HUES48 (cell line): ENCODE results near the gene GPC6.

Experiments
- H3K27ac ChIP-seq: one replicate; pipeline ENCODE4 v1.7.0; 2013; ENCODE audit warnings: low read depth, low read length, inconsistent platforms
- H3K27me3 ChIP-seq: 2 replicates; pipeline ENCODE4 v1.6.1; 2013; ENCODE audit warnings: mild to moderate bottlenecking, low read length; ENCODE audit not compliant: control insufficient read depth, insufficient read depth
- H3K36me3 ChIP-seq: 2 replicates; pipeline ENCODE4 v1.6.1; 2013; ENCODE audit warnings: low read length; ENCODE audit not compliant: control insufficient read depth, insufficient read depth
- H3K4me1 ChIP-seq: 2 replicates; pipeline ENCODE4 v1.6.1; 2013; ENCODE audit warnings: mild to moderate bottlenecking, low read length; ENCODE audit not compliant: control insufficient read depth, insufficient read depth
- H3K4me3 ChIP-seq: 2 replicates; pipeline ENCODE4 v1.5.1; 2013; ENCODE audit warnings: mild to moderate bottlenecking, low read depth, low read length
- H3K9ac ChIP-seq: 2 replicates; pipeline ENCODE4 v1.6.1; 2013; ENCODE audit warnings: mild to moderate bottlenecking, low read depth, low read length, moderate library complexity
- H3K9me3 ChIP-seq: 2 replicates; pipeline ENCODE4 v1.6.1; 2013; ENCODE audit warnings: low read length; ENCODE audit not compliant: control insufficient read depth, insufficient read depth

GPC6 gene

GRCh38 chr13:93534181-93534700, 307.6 kb downstream of the GPC6 start:
- no peaks in the 10 kb centered on the region for H3K9me3 ChIP-seq
- H3K27ac ChIP-seq, result no peak overlapping the region
- no peak overlapping the region for H3K9ac ChIP-seq
- no peaks in the 10 kb centered on the region for H3K36me3 ChIP-seq
- no peak overlapping the region for H3K4me3 ChIP-seq
- no peaks in the 10 kb centered on the region for H3K27me3 ChIP-seq
- no peaks in the 10 kb centered on the region for H3K4me1 ChIP-seq

GRCh38 chr13:93535251-93535650, 308.6 kb downstream of the GPC6 start:
- Histone ChIP-seq H3K4me3 (no peak overlapping the region), H3K4me1 (no peaks in the 10 kb centered on the region), H3K27ac (no peak overlapping the region), H3K9me3 (no peaks in the 10 kb centered on the region), H3K27me3 (no peaks in the 10 kb centered on the region), H3K36me3 (no peaks in the 10 kb centered on the region), H3K9ac (no peak overlapping the region)

- Histone ChIP-seq H3K27ac (no peak overlapping the region), H3K4me3 (no peak overlapping the region), H3K9ac (no peak overlapping the region), H3K27me3 (no peaks in the 10 kb centered on the region), H3K4me1 (no peaks in the 10 kb centered on the region; the same call in 1 of the 2 replicates), H3K36me3 (no peaks in the 10 kb centered on the region), H3K9me3 (no peaks in the 10 kb centered on the region)
These were observed 313.3 kb downstream of the GPC6 start for GRCh38 chr13:93539914-93540313.

- Histone ChIP-seq H3K4me3 (no peak overlapping the region), H3K9ac (no peak overlapping the region), H3K4me1 (peaks cover 14% of the 10 kb centered on the region), H3K9me3 (no peaks in the 10 kb centered on the region), H3K36me3 (no peaks in the 10 kb centered on the region), H3K27me3 (no peaks in the 10 kb centered on the region), H3K27ac (no peak overlapping the region)
These were observed 321.3 kb downstream of the GPC6 start for GRCh38 chr13:93547886-93548285.

- no peak overlapping the region for H3K9ac ChIP-seq
- peaks cover 24% of the 10 kb centered on the region for H3K4me1 ChIP-seq
- no peaks in the 10 kb centered on the region for H3K9me3 ChIP-seq
- no peak overlapping the region for H3K27ac ChIP-seq
- H3K27me3 ChIP-seq, result no peaks in the 10 kb centered on the region
- H3K4me3 ChIP-seq, result no peak overlapping the region
- no peaks in the 10 kb centered on the region for H3K36me3 ChIP-seq
These were observed 322.9 kb downstream of the GPC6 start for GRCh38 chr13:93549326-93550005.

- Histone ChIP-seq H3K9ac (no peak overlapping the region), H3K27ac (no peak overlapping the region), H3K27me3 (no peaks in the 10 kb centered on the region), H3K9me3 (no peaks in the 10 kb centered on the region), H3K36me3 (no peaks in the 10 kb centered on the region), H3K4me3 (no peak overlapping the region), H3K4me1 (peaks cover 32% of the 10 kb centered on the region)
These were observed 323.6 kb downstream of the GPC6 start for GRCh38 chr13:93550236-93550635.

- Histone ChIP-seq H3K27me3 (no peaks in the 10 kb centered on the region), H3K27ac (peak overlapping the region; percentile 15), H3K36me3 (no peaks in the 10 kb centered on the region), H3K4me1 (peaks cover 40% of the 10 kb centered on the region), H3K4me3 (no peak overlapping the region), H3K9ac (no peak overlapping the region), H3K9me3 (no peaks in the 10 kb centered on the region)
These were observed 326.0 kb downstream of the GPC6 start for GRCh38 chr13:93552596-93552995.

- H3K9ac ChIP-seq, result no peak overlapping the region
- no peak overlapping the region for H3K27ac ChIP-seq
- no peaks in the 10 kb centered on the region for H3K36me3 ChIP-seq
- no peaks in the 10 kb centered on the region for H3K27me3 ChIP-seq
- H3K4me3 ChIP-seq, result no peak overlapping the region
- H3K9me3 ChIP-seq, result no peaks in the 10 kb centered on the region
- peaks cover 47% of the 10 kb centered on the region for H3K4me1 ChIP-seq
These were observed 327.9 kb downstream of the GPC6 start for GRCh38 chr13:93554514-93554913.

- Histone ChIP-seq H3K27ac (no peak overlapping the region), H3K9ac (no peak overlapping the region), H3K4me3 (no peak overlapping the region), H3K36me3 (no peaks in the 10 kb centered on the region), H3K9me3 (no peaks in the 10 kb centered on the region), H3K4me1 (peaks cover 70% of the 10 kb centered on the region), H3K27me3 (no peaks in the 10 kb centered on the region)
These were observed 332.0 kb downstream of the GPC6 start for GRCh38 chr13:93558637-93559036.

- Histone ChIP-seq H3K9ac (no peak overlapping the region), H3K36me3 (no peaks in the 10 kb centered on the region), H3K27ac (no peak overlapping the region), H3K4me1 (peaks cover 66% of the 10 kb centered on the region), H3K9me3 (no peaks in the 10 kb centered on the region), H3K4me3 (no peak overlapping the region), H3K27me3 (no peaks in the 10 kb centered on the region)
These were observed 333.1 kb downstream of the GPC6 start for GRCh38 chr13:93559718-93560117.

GRCh38 chr13:93561576-93562225, 335.1 kb downstream of the GPC6 start:
- Histone ChIP-seq H3K4me3 (peak overlapping the region; percentile 24), H3K36me3 (no peaks in the 10 kb centered on the region), H3K27me3 (no peaks in the 10 kb centered on the region), H3K9me3 (no peaks in the 10 kb centered on the region), H3K9ac (no peak overlapping the region), H3K4me1 (peaks cover 53% of the 10 kb centered on the region), H3K27ac (peak overlapping the region; percentile 87)
